CD4-positive, alpha-beta T cell treated with Interleukin-2 at 100 ng/mL for 4 hours (primary cell): ENCODE measurements around the gene RPS27.
A peak's percentile ranks its signal among the peaks of the same experiment; 100 is the strongest.
"Not testable (repeated sequence)": the region's sequence is repeated elsewhere in the genome, so short reads cannot be mapped to it uniquely, and the experiment has no call there.

ENCODE experiments used
- DNase-seq: peaks from one replicate; pipeline ENCODE4 v3.0.0-alpha.2; 2020; ENCODE audit warnings: low spot score

RPS27 gene

DNA sequence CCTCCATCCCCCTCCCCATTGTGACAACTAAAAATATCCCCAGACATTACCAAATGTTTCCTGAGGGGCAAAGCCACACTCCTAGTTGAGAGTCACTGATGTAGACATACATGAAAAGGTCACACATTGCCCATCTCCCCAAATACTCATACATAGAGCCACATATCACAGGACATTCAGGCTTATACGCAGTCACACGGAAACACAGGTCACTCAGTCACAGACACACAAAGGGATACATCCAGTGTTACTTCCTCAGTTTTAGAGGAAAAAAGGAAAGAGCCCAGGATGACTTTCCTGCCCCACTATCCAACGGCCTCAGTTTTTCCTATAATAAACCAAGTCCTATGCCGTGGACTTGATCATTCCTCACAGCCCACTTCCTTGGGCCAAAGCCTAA lies 29.1 kb upstream of the RPS27 start:
- DNase-seq: no peak

DNA sequence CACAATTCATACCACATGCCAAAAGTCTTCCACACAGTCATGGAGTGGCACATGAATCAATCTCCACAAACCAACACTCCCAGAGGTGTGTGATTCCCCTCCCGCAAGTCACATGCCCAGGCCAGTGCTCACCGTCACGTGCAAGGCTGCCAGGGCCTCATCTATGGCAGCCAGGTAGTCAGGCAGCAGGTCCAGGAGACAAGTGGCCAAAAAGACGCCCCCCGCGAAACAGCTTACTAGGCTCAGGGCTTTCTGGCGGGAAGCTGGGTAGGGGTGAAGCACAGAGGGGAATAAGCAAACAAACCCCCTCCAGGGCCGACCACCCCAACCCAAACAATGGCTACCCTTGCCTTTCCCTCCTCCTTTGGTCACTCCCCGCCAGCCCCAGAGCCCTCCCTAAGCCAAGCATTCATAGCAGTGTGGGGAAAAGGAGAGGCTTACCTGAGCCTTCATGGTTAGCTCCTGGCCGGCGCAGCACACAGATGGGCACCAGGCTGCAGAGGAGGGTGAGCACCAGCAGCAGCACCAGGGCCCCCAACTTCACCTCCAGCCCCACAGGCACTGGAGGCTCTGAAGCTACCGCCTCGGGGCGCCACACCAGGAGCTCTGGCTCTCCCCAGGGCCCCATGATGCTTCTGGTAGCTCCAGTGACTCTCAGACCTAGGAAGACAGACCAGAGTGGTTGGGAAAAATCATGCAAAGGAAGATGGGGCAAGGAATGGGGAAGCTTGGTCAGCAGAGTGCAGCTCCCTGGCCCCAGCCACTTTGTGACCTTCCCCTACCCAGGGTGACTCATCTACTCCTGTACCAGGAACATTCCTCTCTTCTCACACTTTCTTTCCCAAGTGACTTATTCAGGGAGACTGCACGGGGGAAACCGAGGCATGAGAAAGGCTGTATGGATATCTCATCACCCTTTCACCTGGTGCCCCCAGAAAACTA lies 28.2 kb upstream of the RPS27 start:
- DNase-seq: no peak

DNA sequence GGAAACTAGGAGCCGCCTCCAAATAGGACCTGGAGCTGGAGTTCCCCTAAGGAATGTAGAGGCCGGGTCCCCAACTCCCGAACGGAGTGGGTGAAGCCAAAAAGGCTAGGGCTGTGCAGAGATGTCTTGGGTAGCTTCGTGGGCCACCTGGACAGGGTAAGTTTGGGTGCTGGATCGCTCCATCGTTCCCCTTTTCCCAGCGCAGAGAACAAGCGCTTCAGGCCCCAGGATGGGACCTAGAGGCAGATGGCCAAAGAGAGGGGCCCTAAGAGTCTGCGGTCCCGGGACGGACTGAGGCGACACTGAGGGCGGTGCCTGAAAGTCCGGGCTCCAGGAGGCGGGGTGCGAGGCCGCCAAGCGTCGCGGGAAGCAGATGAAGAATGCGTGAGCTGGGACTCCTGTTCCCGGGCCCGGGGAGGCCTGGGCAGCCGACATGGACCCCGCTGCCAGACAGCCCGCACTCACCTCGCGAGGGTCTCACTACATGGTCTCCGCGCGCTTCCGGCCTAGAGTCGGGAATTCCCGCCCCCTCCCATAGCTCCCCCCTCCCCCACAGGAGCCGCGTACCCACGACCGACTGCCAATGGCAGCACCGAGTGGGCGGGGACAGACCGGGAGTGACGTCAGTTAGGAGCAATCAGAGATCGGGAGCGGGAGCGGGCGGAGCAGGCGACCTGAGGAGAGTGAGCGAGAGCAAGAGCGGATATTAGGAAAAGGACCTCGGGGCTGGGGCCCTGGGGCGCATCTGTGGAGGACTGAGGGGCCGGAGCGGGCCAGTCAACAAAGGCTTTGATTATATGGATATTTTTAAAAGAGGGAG lies 27.3 kb upstream of the RPS27 start, which contains the start of gene SLC39A1:
SLC39A1 (minus strand) TSS at position 508 of the 820 bp plus-strand sequence. CDS start 822 bp downstream, outside the sequence.
- DNase-seq: peak; percentile 92

DNA sequence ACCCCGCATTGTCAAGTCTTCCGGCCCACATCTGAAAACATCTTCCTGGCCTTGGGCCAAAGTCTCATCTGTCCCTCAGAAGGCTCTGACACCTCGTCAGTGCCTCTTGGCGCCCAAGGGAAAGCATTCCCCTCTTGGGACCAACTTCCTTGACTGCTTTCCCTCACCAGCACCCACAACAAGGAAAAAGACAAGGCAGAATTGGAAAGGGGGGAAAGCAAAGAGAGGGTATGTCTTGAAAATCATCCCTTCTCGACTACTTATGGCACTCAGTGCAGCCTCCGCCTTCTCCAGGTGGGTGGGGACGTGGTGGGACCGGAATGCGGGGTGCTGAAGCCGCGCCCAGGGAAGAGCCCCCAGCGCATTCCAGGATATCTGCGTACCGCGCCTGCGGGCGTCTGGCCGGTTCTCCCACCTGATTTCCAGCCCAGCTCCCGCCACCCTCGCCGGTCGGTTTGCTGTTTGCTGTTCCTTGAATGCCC lies 26.7 kb upstream of the RPS27 start:
- no peak for DNase-seq

DNA sequence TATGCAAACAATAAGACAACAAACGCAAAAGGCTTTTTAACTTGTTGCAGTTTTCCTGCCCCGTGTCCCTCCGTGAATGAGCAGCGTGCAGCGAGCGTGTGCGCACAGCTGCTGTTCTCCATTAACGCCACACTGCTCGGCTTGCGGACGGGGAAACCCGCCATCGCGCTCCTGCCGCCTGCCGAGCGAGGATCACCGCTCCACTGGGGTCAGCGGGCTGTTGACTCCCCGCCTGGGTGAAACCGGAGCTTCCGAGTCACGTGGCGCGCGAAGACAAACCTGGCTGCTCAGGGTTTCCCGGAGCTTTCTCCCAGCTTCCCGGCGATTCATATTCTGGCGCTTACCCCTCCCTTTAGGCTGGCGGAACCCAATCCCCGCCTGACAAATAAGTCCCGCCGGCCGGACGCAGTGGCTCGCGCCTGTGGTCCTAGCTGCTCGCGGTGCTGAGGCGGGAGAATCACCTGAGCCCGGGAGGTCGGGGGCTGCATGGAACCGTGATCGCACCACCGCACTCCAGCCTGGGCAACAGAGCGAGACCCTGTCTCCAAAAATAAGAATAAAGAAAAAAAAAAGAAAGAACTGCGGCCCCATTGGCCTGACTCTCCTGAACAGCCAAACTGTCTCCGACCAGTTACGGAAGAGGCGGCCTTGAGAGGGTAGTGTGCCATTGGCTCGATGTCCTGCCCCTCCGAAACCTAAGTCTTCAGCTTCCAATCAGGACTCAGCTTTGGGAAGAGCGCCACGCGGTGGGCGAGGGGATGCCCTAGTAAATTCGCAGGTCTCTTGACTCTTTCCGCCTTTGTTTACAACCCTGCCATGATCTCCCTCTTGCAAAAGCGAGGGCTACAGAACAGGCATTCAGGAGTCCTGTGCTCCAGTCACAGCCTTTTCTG lies 23.2 kb upstream of the RPS27 start, which contains the start of gene CREB3L4:
CREB3L4 (plus strand) TSS at position 796 of the 893 bp plus-strand sequence. CDS start 624 bp downstream, outside the sequence.
- peak; percentile 90 for DNase-seq

DNA sequence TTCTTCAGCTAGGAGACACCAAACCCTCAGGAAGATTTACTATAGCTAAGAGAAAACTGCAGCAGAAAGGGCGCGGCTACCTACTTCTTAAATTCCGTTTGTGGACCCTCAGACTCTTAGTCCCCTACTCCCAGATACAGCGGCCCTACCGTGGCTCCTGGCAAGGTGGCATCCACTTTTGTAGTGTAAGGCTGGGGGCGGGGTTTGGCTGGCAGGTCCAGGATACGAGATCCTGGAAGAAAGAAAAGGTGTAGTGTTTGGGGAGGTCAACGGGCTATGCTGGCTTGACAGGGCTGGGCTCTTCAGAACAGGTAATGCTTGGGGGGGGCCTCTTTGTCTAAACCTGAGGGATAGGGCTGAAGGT lies 22.6 kb upstream of the RPS27 start:
- DNase-seq: no peak

DNA sequence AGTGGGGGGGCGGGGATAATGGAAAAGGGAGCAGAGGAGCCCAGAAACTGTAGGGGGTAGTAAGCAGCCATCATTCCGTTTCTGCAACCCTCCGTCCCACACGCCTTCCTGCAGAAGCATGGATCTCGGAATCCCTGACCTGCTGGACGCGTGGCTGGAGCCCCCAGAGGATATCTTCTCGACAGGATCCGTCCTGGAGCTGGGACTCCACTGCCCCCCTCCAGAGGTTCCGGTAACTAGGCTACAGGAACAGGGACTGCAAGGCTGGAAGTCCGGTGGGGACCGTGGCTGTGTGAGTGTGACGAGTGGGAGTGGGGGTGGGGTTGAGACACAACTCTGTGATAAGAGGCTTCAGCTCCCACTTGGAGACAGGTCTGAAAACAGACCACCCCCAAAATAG lies 22.2 kb upstream of the RPS27 start:
- DNase-seq: no peak

DNA sequence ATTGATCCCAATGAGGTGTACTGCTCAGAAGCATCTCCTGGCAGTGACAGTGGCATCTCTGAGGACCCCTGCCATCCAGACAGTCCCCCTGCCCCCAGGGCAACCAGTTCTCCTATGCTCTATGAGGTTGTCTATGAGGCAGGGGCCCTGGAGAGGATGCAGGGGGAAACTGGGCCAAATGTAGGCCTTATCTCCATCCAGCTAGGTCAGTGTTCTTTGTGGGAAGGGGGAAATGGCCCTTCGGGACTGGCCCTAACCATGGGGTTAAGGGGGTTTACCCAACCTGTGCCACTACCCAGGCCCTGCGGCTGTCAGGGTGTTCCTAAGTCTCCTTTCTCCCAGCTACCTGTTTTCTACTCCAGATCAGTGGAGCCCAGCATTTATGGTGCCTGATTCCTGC lies 21.6 kb upstream of the RPS27 start:
- no peak for DNase-seq

DNA sequence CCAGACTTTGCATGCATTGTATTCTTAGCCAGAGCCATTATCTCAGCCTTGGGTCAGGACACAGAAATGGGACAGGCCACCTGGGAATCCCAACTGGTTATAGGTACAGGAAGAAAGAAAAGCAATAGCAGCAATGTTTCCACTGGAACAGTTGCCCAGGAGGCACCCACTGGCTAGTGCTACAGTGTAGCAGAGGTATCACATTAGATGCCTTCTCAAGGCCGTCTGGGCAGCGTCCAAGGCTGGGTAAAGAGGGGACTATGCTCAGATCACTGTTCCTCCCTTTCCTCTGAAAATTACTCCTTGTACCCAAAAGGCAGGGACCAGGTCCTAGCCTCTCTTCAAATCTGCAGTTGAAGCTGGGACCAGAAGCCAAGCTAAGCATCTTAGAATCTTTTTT lies 20.2 kb upstream of the RPS27 start:
- no peak for DNase-seq

DNA sequence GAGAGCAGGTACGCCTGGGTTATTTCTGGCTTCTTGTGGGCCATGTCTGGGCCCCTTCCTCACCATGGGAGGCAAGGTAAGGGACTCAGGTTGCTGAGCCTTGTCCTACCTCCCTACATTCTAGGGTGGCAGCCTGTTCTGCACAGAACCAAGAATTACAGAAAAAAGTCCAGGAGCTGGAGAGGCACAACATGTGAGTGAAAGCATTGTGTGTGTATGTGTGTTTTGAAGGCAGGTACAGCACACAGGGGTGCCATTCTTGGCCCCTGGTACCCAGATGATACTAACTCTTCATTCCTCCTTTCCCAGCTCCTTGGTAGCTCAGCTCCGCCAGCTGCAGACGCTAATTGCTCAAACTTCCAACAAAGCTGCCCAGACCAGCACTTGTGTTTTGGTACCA lies 17.5 kb upstream of the RPS27 start:
- DNase-seq: no peak

DNA sequence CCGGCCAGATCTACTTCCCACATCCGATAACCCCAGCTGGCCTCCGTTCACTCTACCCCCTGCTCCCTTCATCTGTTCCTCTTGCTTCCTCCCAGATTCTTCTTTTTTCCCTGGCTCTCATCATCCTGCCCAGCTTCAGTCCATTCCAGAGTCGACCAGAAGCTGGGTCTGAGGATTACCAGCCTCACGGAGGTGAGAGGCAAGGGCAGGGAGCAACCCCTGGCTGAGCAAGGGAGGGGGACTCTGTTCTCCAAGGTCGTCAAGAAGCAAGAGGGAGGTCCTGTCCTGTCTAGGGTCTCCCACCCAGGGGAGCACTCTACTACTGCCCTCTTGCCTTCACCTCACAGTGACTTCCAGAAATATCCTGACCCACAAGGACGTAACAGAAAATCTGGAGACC lies 17.0 kb upstream of the RPS27 start:
- no peak for DNase-seq

DNA sequence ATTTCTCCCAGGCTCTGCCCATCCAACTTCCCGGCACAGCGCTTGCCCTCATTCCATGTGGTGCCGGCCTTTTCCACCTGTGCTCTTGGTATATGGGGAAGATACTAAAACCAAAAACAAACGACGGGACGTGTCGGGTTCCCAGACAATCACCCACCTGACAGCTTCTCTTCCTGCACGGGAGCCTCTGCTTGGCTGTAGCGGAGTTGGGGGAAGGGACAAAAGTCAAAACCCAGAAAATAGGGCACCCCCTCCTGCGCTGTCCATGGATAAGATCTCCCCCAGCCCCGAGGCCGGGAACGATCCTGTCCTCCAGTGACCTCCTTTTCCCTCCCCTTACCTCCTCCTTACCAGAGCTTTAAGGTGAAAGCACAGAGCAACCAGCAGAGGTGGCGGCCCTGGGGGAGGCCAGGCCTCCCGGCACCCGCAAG lies 13.7 kb upstream of the RPS27 start:
- DNase-seq: no peak

DNA sequence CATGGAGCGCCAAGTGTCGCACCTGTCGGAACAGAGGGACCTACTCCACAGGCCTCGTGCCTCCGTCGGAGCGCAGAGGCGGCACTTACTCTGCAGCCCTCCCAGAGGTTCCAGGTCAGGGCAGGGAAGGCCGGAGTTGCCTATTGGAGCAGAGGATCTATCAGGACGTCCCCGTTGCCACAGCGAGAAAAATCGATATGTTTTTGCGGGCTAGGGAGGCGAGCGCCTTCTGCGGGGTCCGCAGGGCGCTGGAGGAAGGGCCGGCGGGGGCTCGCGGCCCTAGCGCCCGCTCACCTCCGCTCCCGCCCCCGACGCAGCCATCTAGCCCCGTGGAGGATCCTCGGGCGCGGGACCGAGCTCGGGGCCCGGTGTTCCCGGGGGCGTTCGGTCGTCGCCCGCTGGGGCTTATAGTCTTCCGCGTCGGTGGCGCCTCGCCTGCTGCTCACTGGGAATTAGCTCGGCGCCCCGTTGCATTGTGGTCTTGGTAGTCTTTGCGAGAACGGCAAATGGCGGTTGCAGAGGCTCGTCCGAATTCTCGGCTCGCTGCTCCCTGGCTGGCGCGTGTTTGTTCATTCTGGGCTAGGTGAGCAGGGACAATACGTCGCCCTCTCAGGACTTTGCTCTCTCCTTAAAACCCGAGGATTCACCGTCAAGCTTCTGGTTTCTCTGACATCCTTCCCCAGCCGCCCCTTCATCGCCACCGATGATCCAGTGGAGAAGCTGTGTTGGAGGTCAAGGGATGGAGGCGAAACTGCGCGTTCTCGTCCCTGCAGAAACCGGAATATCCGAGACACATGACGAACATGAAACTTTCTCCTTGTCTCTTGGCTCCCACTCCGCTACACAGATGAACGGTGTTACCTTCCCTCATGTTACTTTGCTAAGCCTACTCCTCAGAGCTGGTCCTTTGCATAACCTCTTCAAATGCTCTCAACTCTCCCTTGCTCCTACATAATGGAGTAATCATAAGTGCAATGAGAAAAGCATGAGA lies 13.0 kb upstream of the RPS27 start, which contains the start of gene JTB:
JTB (minus strand) TSS at position 425 of the 991 bp plus-strand sequence; CDS start at position 3, 422 bp downstream.
- DNase-seq: peak; percentile 83

DNA sequence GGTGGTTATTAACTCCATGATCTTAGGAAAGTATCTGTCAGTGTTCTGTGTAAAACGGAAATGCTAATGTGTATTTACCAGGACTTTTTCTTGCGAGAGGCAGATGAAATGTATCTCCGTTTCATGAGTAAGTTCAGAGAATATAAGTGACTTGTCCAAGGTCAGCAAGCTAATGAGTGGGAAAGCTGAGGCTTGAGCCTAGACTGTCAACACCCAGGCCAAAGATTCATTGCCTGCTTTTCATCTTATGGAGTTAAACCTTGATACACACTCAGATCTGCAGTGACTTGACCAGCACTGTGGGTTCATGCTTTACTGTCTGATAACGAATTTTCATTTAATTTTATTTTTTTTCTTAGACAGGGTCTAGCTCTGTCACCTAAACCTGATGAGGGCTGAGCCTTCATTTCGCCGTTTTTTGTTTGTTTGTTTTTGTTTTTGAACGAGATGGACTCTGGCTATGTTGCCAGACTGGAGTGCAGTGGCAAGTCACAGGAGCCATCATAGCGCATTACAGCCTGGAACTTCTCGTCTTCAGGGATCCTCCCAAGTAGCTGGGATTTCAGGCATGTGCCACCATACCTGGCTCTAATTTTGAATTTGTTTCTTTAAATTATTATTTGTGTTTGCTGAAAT lies 12.2 kb upstream of the RPS27 start:
- no peak for DNase-seq

DNA sequence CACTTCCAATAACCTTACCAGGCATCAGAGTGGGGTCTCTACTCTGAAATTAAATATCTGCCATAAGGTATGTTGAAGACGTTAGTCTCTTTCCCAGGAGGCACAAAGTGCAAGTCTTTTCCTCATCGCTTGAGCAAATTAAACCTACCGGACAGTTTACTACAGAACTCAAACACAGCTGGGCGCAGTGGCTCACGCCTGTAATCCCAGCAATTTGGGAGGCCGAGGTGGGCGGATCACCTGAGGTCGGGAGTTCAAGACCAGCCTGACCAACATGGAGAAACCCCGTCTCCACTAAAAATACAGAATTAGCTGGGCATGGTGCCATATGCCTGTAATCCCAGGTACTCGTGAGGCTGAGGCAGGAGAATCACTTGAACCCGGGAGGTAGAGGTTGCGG lies 11.5 kb upstream of the RPS27 start:
- DNase-seq: not testable (repeated sequence)

DNA sequence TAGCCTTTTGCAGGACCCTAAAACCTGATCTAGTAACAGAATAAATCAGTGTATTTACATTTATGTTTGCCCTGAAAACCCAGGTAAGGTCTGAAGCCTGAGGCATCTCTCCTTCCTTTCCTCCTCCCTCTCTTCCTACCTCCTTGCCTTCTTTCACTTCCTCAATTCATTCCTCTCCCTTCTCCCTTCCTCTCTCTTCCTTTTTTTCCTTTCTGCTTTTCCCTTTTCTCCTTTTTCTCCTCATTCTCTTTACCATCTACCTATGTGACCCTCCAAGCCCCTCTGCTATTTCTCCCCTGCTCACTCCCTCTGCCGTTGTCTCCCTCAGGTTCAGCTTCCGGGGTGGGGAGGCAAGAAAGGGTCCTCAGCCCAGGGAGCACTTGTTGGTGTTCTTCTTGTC lies 8.8 kb upstream of the RPS27 start:
- not testable (repeated sequence) for DNase-seq

DNA sequence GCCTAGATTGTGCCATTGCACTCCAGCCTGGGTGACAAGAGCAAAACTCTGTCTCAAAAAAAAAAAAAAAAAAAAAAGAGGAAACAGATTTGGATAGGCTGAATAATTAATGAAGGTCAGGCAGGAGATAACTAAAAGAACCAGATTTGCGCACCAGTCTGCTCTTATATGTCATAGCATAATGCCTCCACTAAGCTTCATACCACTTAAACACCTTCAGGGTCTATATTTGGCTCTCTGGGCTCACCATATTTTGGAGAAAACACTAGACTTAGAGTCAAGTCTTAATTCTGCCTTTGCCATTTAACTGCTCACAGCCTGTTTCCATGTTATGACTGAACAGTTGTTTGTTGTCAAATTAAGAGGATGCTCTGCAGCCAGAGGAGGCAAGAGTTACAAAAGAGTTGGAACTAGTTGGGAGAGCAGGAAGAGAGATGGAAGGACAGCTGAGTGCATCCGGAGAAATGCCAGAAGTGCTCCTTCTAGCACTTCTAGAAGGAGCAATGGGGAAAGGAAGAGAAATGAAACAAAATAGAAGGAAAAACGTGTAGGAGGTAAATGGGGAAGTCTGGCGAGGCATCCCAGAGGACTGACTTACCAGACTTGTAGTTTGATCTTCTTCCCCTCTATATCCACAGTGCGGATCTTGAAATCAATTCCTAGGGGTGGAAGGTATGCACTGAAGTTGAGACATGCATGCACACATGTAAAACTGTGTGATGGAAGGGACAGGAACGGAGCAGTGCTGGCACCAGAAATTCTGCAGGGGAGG lies 6.3 kb upstream of the RPS27 start:
- DNase-seq: no peak

DNA sequence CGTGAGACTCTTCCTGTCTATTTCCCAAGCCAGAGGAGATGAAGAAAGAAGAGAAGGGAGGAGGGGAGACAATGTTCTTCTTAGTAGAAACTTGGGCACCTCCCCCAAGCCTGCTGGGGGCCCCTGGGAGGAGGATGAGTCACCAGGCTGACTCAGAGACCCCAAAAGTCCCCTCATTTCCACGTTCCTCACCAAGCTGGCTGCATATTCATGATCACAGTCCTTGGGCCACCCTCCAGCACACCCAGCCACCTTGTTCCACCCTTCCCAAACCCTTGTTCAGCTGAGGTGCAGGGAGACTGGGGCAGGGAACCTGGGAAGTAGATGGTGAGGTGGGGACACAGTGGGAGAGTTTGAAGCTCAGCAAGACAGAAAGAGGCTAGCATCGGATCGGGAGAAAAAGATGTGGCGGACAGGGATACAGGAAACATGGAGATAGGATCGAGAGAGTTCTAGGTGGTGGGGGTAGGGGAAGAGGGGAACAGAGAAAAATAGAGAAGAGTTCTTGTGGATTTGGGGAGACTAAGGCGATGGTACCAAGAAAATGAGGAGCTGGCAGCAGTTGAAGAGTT lies 5.1 kb upstream of the RPS27 start:
- DNase-seq: peak; percentile 35
